ENCODE results near the gene PSRC1. TPM values are rescaled to one million over a fixed set of nuclear protein-coding genes. Genes with fewer than 3 reads are reported as not detected.

PSRC1 gene
- total RNA-seq, 5 donors from 2014 or later (not counting 1 experiment from before 2014, with no cell fraction given) = 0.35 to 1.6 (median 0.72) TPM

DNA sequence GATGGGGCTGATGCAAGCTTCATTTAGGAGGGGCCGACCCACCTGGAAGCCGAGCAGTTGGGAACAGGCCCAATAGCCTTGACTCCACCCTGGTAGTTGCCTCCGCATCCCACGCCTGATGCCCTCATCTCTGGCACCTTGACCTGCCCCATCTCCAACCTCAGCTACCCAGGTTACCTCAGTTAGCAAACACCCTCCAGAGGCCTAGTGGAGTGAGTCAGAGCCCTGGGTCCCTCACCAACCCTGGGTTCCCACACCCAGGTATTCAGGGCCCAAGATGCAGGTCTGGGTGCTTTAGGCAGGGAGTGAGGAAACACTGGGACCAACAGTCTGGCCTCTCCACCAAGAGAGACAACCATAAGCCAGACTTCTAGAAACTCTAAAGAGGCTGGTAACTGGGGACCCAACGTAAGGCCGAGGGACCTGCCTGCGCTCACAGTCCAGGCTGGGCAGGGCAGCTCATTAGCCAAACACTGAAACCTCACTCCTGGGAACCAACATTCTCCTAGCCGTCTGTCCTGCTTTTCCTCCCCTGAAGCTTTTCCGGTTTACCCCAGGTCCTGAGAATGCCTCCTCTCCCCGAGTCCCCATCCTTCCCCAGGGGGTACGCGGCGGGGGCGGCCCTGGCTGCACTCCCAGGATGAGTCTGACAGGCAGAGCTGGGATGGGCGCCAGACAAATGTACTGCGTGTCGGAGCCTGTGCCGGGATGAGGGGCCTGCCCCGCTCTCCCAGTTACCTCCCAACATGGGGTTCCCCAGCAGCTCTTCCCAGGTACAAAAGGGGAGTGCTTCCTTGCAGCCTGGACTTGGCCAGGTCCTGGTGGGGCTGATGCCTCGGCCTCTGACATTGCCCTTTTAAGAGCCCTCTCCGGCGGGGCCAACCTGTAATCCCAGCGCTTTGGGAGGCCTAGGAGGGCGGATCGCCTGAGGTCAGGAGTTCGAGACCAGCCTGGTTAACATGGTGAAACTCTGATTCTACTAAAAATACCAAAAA is 42.5 kb downstream of the PSRC1 start:
- Histone ChIP-seq H3K4me1 (ENCODE audit: control insufficient read depth in 1 of 2, extremely low read depth in 1 of 2, insufficient read depth in 2 of 2, low read length in 2 of 2) (peaks cover 0 to 20% of the 10 kb centered on the region in 2 experiments), H3K27ac (ENCODE audit: low read length) (no peak overlapping the region), H3K27me3 (replicated peaks in 1 of 2; ENCODE audit: control insufficient read depth in 2 of 2, extremely low read depth in 1 of 2, insufficient read depth in 2 of 2, low read length in 1 of 2) (peaks cover 0 to 16% of the 10 kb centered on the region in 2 experiments), H3K4me3 (ENCODE audit: control insufficient read depth in 1 of 2, extremely low read depth in 1 of 2, low read length in 1 of 2) (no peak overlapping the region), H3K9me3 (no peaks in the 10 kb centered on the region), H3K36me3 (ENCODE audit: control insufficient read depth in 2 of 2, extremely low read depth in 1 of 2, insufficient read depth in 1 of 2, low read length in 1 of 2) (peaks cover 11 to 37% of the 10 kb centered on the region in 2 donors)
- CTCF ChIA-PET = interaction anchor here (1.2 to 1.6 kb wide), 3 partner anchors 16 to 292 kb away, joined by 3 to 10 read pairs (median 7); no protein-coding TSS in a partner anchor
- Mint-ChIP-seq H3K4me1 (peaks cover 21 to 28% (median 25%) of the 10 kb centered on the region in 3 donors), H3K9me3 (no peaks in the 10 kb centered on the region), H3K36me3 (peaks cover 26% of the 10 kb centered on the region), H3K4me3 (no peak overlapping the region), H3K27me3 (peaks cover 0 to 7% of the 10 kb centered on the region in 2 donors), H3K27ac (no peak overlapping the region)
- POLR2A ChIA-PET = no interaction called here
- peak; percentile 10 to 39 (median 27) for ATAC-seq (replicated peaks in 1 of 4)
- peak in 1 of 35 experiments; percentile 27 for DNase-seq
- WGBS (ENCODE audit: insufficient coverage) = 68% methylated on average over 23 of the region's 26 CpGs

DNA sequence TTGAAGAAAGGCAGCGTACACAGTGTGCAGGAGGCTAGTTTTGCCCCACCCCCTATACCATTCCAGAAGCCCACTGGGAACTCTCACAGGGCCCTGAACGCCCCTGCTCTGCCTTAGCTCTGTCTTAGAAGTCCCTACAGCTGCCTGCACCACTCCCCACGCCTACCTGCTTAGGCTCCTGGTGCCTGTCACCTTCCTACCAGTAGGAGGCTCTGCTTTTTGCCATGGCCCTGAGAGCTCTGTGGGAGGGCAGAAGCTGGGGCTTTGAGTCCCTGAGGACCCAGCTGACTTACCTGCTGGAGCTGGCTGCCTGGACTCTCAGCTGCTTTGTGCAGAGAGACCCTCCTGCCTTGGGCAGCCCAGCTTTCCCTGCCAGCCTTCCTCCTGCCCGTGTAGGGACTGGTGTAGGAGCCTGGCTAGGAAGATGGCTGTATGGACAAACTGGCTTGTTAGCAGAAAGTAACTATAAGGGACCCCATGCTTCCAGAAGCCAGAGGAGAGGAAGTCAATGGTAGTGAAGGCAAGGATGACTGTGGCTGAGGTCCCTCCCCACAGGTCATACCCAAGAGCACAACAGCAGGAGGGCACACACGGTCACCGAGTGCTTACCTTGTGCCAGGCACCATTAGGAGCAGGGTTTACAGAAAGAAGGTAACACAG is 43.4 kb downstream of the PSRC1 start:
- POLR2A ChIA-PET = no interaction called here
- Histone ChIP-seq H3K9me3 (no peaks in the 10 kb centered on the region), H3K4me3 (ENCODE audit: control insufficient read depth in 1 of 2, extremely low read depth in 1 of 2, low read length in 1 of 2) (no peak overlapping the region), H3K4me1 (ENCODE audit: control insufficient read depth in 1 of 2, extremely low read depth in 1 of 2, insufficient read depth in 2 of 2, low read length in 2 of 2) (peaks cover 0 to 20% of the 10 kb centered on the region in 2 experiments), H3K27me3 (replicated peaks in 1 of 2; ENCODE audit: control insufficient read depth in 2 of 2, extremely low read depth in 1 of 2, insufficient read depth in 2 of 2, low read length in 1 of 2) (peaks cover 0 to 16% of the 10 kb centered on the region in 2 experiments), H3K36me3 (ENCODE audit: control insufficient read depth in 2 of 2, extremely low read depth in 1 of 2, insufficient read depth in 1 of 2, low read length in 1 of 2) (peaks cover 18 to 46% of the 10 kb centered on the region in 2 donors), H3K27ac (ENCODE audit: low read length) (no peak overlapping the region)
- peaks cover 25 to 36% (median 32%) of the 10 kb centered on the region in 3 donors for H3K4me1 Mint-ChIP-seq
- CTCF ChIA-PET = interaction anchor here (1.2 to 1.6 kb wide), 3 partner anchors 15 to 293 kb away, joined by 3 to 10 read pairs (median 7); no protein-coding TSS in a partner anchor
- H3K27me3 Mint-ChIP-seq = peaks cover 0 to 4% of the 10 kb centered on the region in 2 donors
- ATAC-seq (replicated peaks in 1 of 4) = peak; percentile 62 to 80 (median 70)
- DNase-seq = peak in 11 of 35 experiments; percentile 21 to 51 (median 28)
- 73% methylated on average over 3 of the region's 6 CpGs for WGBS (ENCODE audit: insufficient coverage)
- peak overlapping the region; percentile 64 to 65 for H3K27ac Mint-ChIP-seq
- H3K9me3 Mint-ChIP-seq = no peaks in the 10 kb centered on the region
- no peak overlapping the region for H3K4me3 Mint-ChIP-seq
- H3K36me3 Mint-ChIP-seq = peaks cover 32% of the 10 kb centered on the region

DNA sequence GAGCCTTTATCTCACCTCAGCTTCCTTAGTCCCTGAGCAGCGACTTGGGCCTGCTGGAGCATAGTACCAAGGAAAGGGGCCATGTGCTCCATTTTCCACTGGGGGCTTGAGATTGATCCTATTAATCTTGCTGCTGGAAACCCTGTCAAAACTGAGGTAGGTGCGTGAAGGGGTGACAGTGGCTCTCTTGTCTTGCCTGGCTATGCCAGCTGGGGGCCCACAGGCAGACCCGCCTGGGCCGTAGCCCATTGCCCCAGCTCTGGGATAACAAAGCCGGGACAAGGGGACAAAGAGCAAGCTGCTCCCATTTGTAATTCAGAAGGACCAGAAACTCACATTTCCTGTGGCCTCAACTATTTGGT is 43.9 kb downstream of the PSRC1 start:
- H3K36me3 Mint-ChIP-seq = peaks cover 32% of the 10 kb centered on the region
- DNase-seq (no peak), ATAC-seq (replicated peaks in 1 of 4) (no peak)
- H3K4me1 ChIP-seq (ENCODE audit: control insufficient read depth in 1 of 2, extremely low read depth in 1 of 2, insufficient read depth in 2 of 2, low read length in 2 of 2) = peaks cover 0 to 20% of the 10 kb centered on the region in 2 experiments
- H3K9me3 ChIP-seq = no peaks in the 10 kb centered on the region
- no peak overlapping the region for H3K27ac ChIP-seq (ENCODE audit: low read length)
- no peak overlapping the region for H3K4me3 ChIP-seq (ENCODE audit: control insufficient read depth in 1 of 2, extremely low read depth in 1 of 2, low read length in 1 of 2)
- ChIA-PET CTCF (interaction anchor here (1.2 to 1.6 kb wide), 3 partner anchors 14 to 294 kb away, joined by 3 to 10 read pairs (median 7); no protein-coding TSS in a partner anchor), POLR2A (no interaction called here)
- H3K27me3 ChIP-seq (replicated peaks in 1 of 2; ENCODE audit: control insufficient read depth in 2 of 2, extremely low read depth in 1 of 2, insufficient read depth in 2 of 2, low read length in 1 of 2) = peaks cover 0 to 13% of the 10 kb centered on the region in 2 experiments
- WGBS (ENCODE audit: insufficient coverage) = 88% methylated on average over 5 of the region's 5 CpGs
- peaks cover 18 to 51% of the 10 kb centered on the region in 2 donors for H3K36me3 ChIP-seq (ENCODE audit: control insufficient read depth in 2 of 2, extremely low read depth in 1 of 2, insufficient read depth in 1 of 2, low read length in 1 of 2)
- peaks cover 27 to 38% (median 32%) of the 10 kb centered on the region in 3 donors for H3K4me1 Mint-ChIP-seq
- no peaks in the 10 kb centered on the region for H3K27me3 Mint-ChIP-seq
- peak overlapping the region; percentile 29 to 64 for H3K27ac Mint-ChIP-seq
- H3K9me3 Mint-ChIP-seq = no peaks in the 10 kb centered on the region
- no peak overlapping the region for H3K4me3 Mint-ChIP-seq

DNA sequence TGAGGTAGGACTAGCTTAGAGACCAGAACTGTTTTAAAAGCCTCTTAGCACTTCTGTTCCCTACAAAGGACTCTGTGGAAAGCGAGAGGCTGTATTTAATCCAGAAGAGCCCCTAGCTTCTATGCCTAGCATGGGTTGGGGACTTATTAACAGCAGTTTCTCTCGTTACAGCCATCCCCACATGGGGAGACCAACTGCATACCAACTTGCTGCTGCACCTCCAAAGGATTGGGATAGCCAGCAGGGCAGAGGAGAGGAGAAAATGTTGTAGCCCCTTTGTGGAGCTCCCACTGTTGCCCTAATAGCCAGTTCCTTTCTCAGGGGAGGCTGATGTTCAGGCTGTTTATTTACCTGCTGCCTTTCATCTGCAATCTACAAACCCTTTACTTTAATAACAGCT is 44.6 kb downstream of the PSRC1 start:
- Histone ChIP-seq H3K27ac (ENCODE audit: low read length) (no peak overlapping the region), H3K9me3 (no peaks in the 10 kb centered on the region), H3K27me3 (replicated peaks in 1 of 2; ENCODE audit: control insufficient read depth in 2 of 2, extremely low read depth in 1 of 2, insufficient read depth in 2 of 2, low read length in 1 of 2) (peaks cover 0 to 13% of the 10 kb centered on the region in 2 experiments), H3K36me3 (ENCODE audit: control insufficient read depth in 2 of 2, extremely low read depth in 1 of 2, insufficient read depth in 1 of 2, low read length in 1 of 2) (peaks cover 18 to 51% of the 10 kb centered on the region in 2 donors), H3K4me3 (ENCODE audit: control insufficient read depth in 1 of 2, extremely low read depth in 1 of 2, low read length in 1 of 2) (no peak overlapping the region), H3K4me1 (ENCODE audit: control insufficient read depth in 1 of 2, extremely low read depth in 1 of 2, insufficient read depth in 2 of 2, low read length in 2 of 2) (peaks cover 0 to 20% of the 10 kb centered on the region in 2 experiments)
- CTCF ChIA-PET = interaction anchor here in 1 of 2 donors (0.9 kb wide), 1 partner anchor 15 kb away, joined by 3 read pairs; no protein-coding TSS in a partner anchor
- DNase-seq = no peak
- Mint-ChIP-seq H3K36me3 (peaks cover 32% of the 10 kb centered on the region), H3K9me3 (no peaks in the 10 kb centered on the region), H3K4me1 (peaks cover 27 to 38% (median 32%) of the 10 kb centered on the region in 3 donors), H3K27me3 (no peaks in the 10 kb centered on the region), H3K4me3 (no peak overlapping the region), H3K27ac (no peak overlapping the region)
- WGBS (ENCODE audit: insufficient coverage) = 100% methylated on average over 1 of the region's 2 CpGs
- ATAC-seq (replicated peaks in 1 of 4) = no peak
- POLR2A ChIA-PET = no interaction called here

DNA sequence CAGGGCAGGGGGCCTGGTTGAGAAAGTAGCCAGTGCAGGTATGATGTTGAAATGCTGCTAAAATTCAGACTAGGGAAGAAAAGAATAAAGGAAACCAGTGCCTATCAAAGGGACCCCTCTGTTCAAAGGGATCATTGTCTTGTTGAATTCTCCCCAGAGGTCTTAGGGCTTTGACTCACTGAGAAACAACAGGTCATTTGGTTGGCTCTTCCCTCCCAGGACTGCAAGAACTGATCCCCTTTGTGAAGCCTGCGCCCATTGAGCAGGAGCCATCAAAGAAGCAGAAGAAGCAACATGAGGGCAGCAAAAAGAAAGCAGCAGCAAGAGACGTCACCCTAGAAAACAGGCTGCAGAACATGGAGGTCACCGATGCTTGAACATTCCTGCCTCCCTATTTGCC is 45.4 kb downstream of the PSRC1 start:
- peaks cover 35% of the 10 kb centered on the region for H3K36me3 Mint-ChIP-seq
- Histone ChIP-seq H3K4me1 (ENCODE audit: control insufficient read depth in 1 of 2, extremely low read depth in 1 of 2, insufficient read depth in 2 of 2, low read length in 2 of 2) (peaks cover 0 to 19% of the 10 kb centered on the region in 2 experiments), H3K27ac (ENCODE audit: low read length) (no peak overlapping the region), H3K27me3 (replicated peaks in 1 of 2; ENCODE audit: control insufficient read depth in 2 of 2, extremely low read depth in 1 of 2, insufficient read depth in 2 of 2, low read length in 1 of 2) (peaks cover 0 to 6% of the 10 kb centered on the region in 2 experiments), H3K36me3 (ENCODE audit: control insufficient read depth in 2 of 2, extremely low read depth in 1 of 2, insufficient read depth in 1 of 2, low read length in 1 of 2) (peaks cover 18 to 58% of the 10 kb centered on the region in 2 donors), H3K4me3 (ENCODE audit: control insufficient read depth in 1 of 2, extremely low read depth in 1 of 2, low read length in 1 of 2) (no peak overlapping the region), H3K9me3 (no peaks in the 10 kb centered on the region)
- peak overlapping the region in 1 of 2 donors; percentile 16 for H3K27ac Mint-ChIP-seq
- H3K9me3 Mint-ChIP-seq = no peaks in the 10 kb centered on the region
- ATAC-seq (replicated peaks in 1 of 4) = no peak
- WGBS (ENCODE audit: insufficient coverage) = 94% methylated on average over 3 of the region's 3 CpGs
- no peak for DNase-seq
- H3K4me3 Mint-ChIP-seq = no peak overlapping the region
- no peaks in the 10 kb centered on the region for H3K27me3 Mint-ChIP-seq
- CTCF ChIA-PET = interaction anchor here in 1 of 2 donors (0.9 kb wide), 1 partner anchor 16 kb away, joined by 3 read pairs; no protein-coding TSS in a partner anchor
- POLR2A ChIA-PET = no interaction called here
- peaks cover 25 to 33% (median 28%) of the 10 kb centered on the region in 3 donors for H3K4me1 Mint-ChIP-seq

DNA sequence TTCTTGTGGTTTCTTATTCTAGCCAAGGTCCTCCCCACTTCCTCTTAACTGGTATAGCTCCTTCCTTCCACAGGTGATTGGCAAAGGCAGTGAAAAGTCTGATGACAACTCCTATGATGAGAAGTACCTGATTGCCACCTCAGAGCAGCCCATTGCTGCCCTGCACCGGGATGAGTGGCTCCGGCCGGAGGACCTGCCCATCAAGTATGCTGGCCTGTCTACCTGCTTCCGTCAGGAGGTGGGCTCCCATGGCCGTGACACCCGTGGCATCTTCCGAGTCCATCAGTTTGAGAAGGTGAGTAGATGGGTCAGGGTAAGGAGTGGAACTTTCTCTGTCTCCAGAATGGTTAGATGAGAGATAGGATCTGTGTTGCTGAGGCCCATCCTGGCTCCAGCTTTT is 47.8 kb downstream of the PSRC1 start:
- ATAC-seq (replicated peaks in 1 of 4) = no peak
- Mint-ChIP-seq H3K27me3 (no peaks in the 10 kb centered on the region), H3K9me3 (no peaks in the 10 kb centered on the region), H3K27ac (peak overlapping the region in 1 of 2 donors; percentile 8), H3K4me1 (peaks cover 7 to 15% (median 11%) of the 10 kb centered on the region in 3 donors), H3K4me3 (no peak overlapping the region), H3K36me3 (peaks cover 55% of the 10 kb centered on the region)
- ChIA-PET CTCF (no interaction called here), POLR2A (no interaction called here)
- Histone ChIP-seq H3K36me3 (ENCODE audit: control insufficient read depth in 2 of 2, extremely low read depth in 1 of 2, insufficient read depth in 1 of 2, low read length in 1 of 2) (peaks cover 18 to 82% of the 10 kb centered on the region in 2 donors), H3K4me3 (ENCODE audit: control insufficient read depth in 1 of 2, extremely low read depth in 1 of 2, low read length in 1 of 2) (no peak overlapping the region), H3K9me3 (no peaks in the 10 kb centered on the region), H3K27ac (ENCODE audit: low read length) (no peak overlapping the region), H3K27me3 (replicated peaks in 1 of 2; ENCODE audit: control insufficient read depth in 2 of 2, extremely low read depth in 1 of 2, insufficient read depth in 2 of 2, low read length in 1 of 2) (no peaks in the 10 kb centered on the region), H3K4me1 (ENCODE audit: control insufficient read depth in 1 of 2, extremely low read depth in 1 of 2, insufficient read depth in 2 of 2, low read length in 2 of 2) (no peaks in the 10 kb centered on the region)
- DNase-seq = no peak
- WGBS (ENCODE audit: insufficient coverage) = 98% methylated on average over 6 of the region's 7 CpGs

All from T-cell (primary cell).